HFFc6 (cell line): Measurements from ENCODE around the gene ZNF385C. TPM values are rescaled to one million over a fixed set of nuclear protein-coding genes. Genes with fewer than 3 reads are reported as not detected.
A peak's percentile ranks its signal among the peaks of the same experiment; 100 is the strongest.

Experiments
- DNase-seq: peaks from one replicate; pipeline ENCODE4 v3.0.0-alpha.2; 2018
- H3K27ac Mint-ChIP-seq: 2 replicates; pipeline ENCODE4 v1.8.0; 2020; ENCODE audit warnings: mild to moderate bottlenecking, mixed read lengths
- H3K27me3 Mint-ChIP-seq: 2 replicates; pipeline ENCODE4 v1.8.0; 2021; ENCODE audit warnings: mild to moderate bottlenecking, moderate library complexity, mixed read lengths; ENCODE audit not compliant: insufficient read depth
- H3K36me3 Mint-ChIP-seq: 2 replicates; pipeline ENCODE4 v1.8.0; 2021; ENCODE audit warnings: low read depth, mixed read lengths
- H3K4me1 Mint-ChIP-seq: 2 replicates; pipeline ENCODE4 v1.8.0; 2020; ENCODE audit warnings: low read depth, mixed read lengths
- H3K4me3 Mint-ChIP-seq: 2 replicates; pipeline ENCODE4 v1.8.0; 2020; ENCODE audit warnings: mild to moderate bottlenecking, moderate library complexity, mixed read lengths
- H3K9me3 Mint-ChIP-seq: 2 replicates; pipeline ENCODE4 v1.8.0; 2020; ENCODE audit warnings: mild to moderate bottlenecking, mixed read lengths
- CTCF ChIP-seq: fragments of 200-600 bp; sonication (generic); IDR thresholded peaks from 2 replicates; pipeline ENCODE4 v1.5.0; 2021; ENCODE audit warnings: antibody characterized with exemption, mild to moderate bottlenecking
- total RNA-seq, 6 experiments: library from RNA; stranded (reverse); fragmentation: NEBNext Ultra II Directional; extraction: Animal tissue kit (Norgen Biotek cat#: 25700); gene quantifications; 2 replicates in 1 of 6; 3 replicates in 5 of 6; pipeline ENCODE4 v1.2.3, GENCODE V29; 2021

The ZNF385C gene
- total RNA-seq, 6 experiments from 2014 or later, result not detected

DNA sequence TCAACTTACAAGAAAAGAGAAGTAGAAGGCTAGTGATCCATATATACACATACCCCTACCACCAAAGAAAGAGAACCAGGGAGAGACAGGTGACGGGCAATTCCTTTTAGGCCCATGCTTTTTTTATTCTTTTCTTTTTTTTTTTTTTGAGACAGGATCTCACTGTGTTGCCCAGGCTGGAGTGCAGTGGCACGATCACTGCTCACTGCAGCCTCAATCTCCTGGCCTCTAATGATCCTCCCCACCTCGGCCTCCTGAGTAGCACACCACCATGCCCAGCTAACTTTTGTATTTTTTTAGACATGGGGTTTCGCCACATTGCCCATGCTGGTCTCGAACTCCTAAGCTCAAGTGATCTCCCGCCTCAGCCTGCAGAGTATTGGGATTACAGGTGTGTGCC is 29.1 kb upstream of the ZNF385C start:
- no peak for DNase-seq
- no peak overlapping the region for H3K27ac Mint-ChIP-seq
- peaks cover 30% of the 10 kb centered on the region for H3K36me3 Mint-ChIP-seq
- TF ChIP-seq CTCF, result no peak
- peaks cover 22% of the 10 kb centered on the region for H3K4me1 Mint-ChIP-seq
- peaks cover 7% of the 10 kb centered on the region for H3K27me3 Mint-ChIP-seq
- H3K9me3 Mint-ChIP-seq, result no peaks in the 10 kb centered on the region
- no peak overlapping the region for H3K4me3 Mint-ChIP-seq

- Mint-ChIP-seq H3K9me3 (no peaks in the 10 kb centered on the region), H3K36me3 (peaks cover 30% of the 10 kb centered on the region), H3K4me3 (no peak overlapping the region), H3K4me1 (peaks cover 17% of the 10 kb centered on the region), H3K27me3 (peaks cover 7% of the 10 kb centered on the region), H3K27ac (no peak overlapping the region)
- no peak for TF ChIP-seq CTCF
- no peak for DNase-seq
Observed at GRCh38 chr17:42126836-42127235, 28.6 kb upstream of the ZNF385C start.

DNA sequence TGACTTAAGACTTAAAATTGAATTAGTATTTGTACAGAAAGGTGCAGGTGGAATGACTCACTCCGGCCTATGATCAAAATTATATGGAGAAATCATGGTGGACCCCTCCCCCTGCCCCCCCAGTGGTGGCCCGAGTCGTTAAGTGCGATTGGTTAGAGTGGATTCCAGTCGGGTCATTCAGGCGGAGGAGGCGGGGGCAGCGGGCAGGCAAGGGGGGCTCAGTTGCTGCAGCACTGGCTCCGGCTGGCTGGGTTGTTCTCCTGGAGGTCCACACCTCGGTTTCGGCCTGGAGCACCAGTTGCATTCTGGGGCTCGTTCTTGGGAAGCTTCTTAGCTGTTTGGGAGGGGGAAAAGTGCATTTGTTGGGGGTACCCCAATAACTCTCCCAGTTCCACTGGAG is 27.3 kb upstream of the ZNF385C start:
- peaks cover 7% of the 10 kb centered on the region for H3K27me3 Mint-ChIP-seq
- peaks cover 8% of the 10 kb centered on the region for H3K4me1 Mint-ChIP-seq
- H3K9me3 Mint-ChIP-seq, result no peaks in the 10 kb centered on the region
- H3K4me3 Mint-ChIP-seq, result no peak overlapping the region
- DNase-seq, result no peak
- no peak for TF ChIP-seq CTCF
- peaks cover 22% of the 10 kb centered on the region for H3K36me3 Mint-ChIP-seq
- no peak overlapping the region for H3K27ac Mint-ChIP-seq

- TF ChIP-seq CTCF, result no peak
- H3K27me3 Mint-ChIP-seq, result peaks cover 6% of the 10 kb centered on the region
- no peak for DNase-seq
- H3K4me1 Mint-ChIP-seq, result peaks cover 14% of the 10 kb centered on the region
- H3K9me3 Mint-ChIP-seq, result no peaks in the 10 kb centered on the region
- H3K4me3 Mint-ChIP-seq, result no peak overlapping the region
- H3K36me3 Mint-ChIP-seq, result peaks cover 20% of the 10 kb centered on the region
- H3K27ac Mint-ChIP-seq, result peak overlapping the region; percentile 33; the same call in 1 of the 2 replicates
Observed at GRCh38 chr17:42124256-42124655, 26.0 kb upstream of the ZNF385C start.

- H3K9me3 Mint-ChIP-seq, result no peaks in the 10 kb centered on the region
- TF ChIP-seq CTCF, result no peak
- no peak for DNase-seq
- H3K27me3 Mint-ChIP-seq, result peaks cover 6% of the 10 kb centered on the region
- H3K36me3 Mint-ChIP-seq, result peaks cover 15% of the 10 kb centered on the region
- peaks cover 21% of the 10 kb centered on the region for H3K4me1 Mint-ChIP-seq
- H3K27ac Mint-ChIP-seq, result no peak within 1 kb of the TSS; the same call in 1 of the 2 replicates
- H3K4me3 Mint-ChIP-seq, result no peak within 1 kb of the TSS
Observed at GRCh38 chr17:42122371-42123303, 24.4 kb upstream of the ZNF385C start, which contains the start of gene HSPB9. Gene HSPB9, plus strand, starts transcription at chr17:42122804. Its CDS starts 47 bp downstream, at chr17:42122851.
